Naive thymus-derived CD8-positive, alpha-beta T cell (primary cell): ENCODE measurements around the gene CAMKK2. TPM values are rescaled to one million over a fixed set of nuclear protein-coding genes. Genes with fewer than 3 reads are reported as not detected.

Experiments used
- ATAC-seq, 2 donors: fragments of 150-1000 bp; cut with Tn5 transposase in 1 of 2; sonication (Bioruptor Pico), chemical (Tn5 transposase) in 1 of 2; 1 replicate in 1 of 2; 2 replicates in 1 of 2; pipeline ENCODE4 v1.10.0; 2021; ENCODE audit warnings: mild to moderate bottlenecking in 2 of 2, moderate library complexity in 2 of 2
- POLR2A ChIA-PET: fragments of 350-600 bp; sonication (Branson Sonifier 250); formaldehyde crosslinking; loops from one replicate; lab custom pipeline; 2021; ENCODE audit warnings: antibody characterized with exemption; lab: Charles Lee
- DNase-seq, 10 donors: peaks; one replicate each; pipeline versions ENCODE4 v3.0.0 to v3.0.0-alpha.2; 2020 to 2022
- H3K27ac Mint-ChIP-seq, 10 donors: one replicate each; pipeline ENCODE4 v1.8.0; 2020 to 2022; ENCODE audit warnings: mild to moderate bottlenecking in 10 of 10, mixed read lengths in 10 of 10, moderate library complexity in 4 of 10, inconsistent platforms in 1 of 10
- H3K27me3 Mint-ChIP-seq, 5 donors: one replicate each; pipeline ENCODE4 v1.8.0; 2021 to 2022; ENCODE audit warnings: mixed read lengths in 5 of 5
- H3K36me3 Mint-ChIP-seq, 3 donors: one replicate each; pipeline ENCODE4 v1.8.0; 2020 to 2022; ENCODE audit warnings: mixed read lengths in 3 of 3, mild to moderate bottlenecking in 2 of 3, inconsistent platforms in 1 of 3
- H3K4me1 Mint-ChIP-seq, 4 donors: one replicate each; pipeline ENCODE4 v1.8.0; 2021 to 2022; ENCODE audit warnings: mixed read lengths in 4 of 4
- H3K4me3 Mint-ChIP-seq, 10 donors: one replicate each; pipeline ENCODE4 v1.8.0; 2020 to 2022; ENCODE audit warnings: mild to moderate bottlenecking in 10 of 10, mixed read lengths in 10 of 10, moderate library complexity in 6 of 10, inconsistent platforms in 1 of 10
- H3K9me3 Mint-ChIP-seq, 9 donors: one replicate each; pipeline ENCODE4 v1.8.0; 2020 to 2022; ENCODE audit warnings: mixed read lengths in 9 of 9, mild to moderate bottlenecking in 3 of 9, inconsistent platforms in 1 of 9, moderate library complexity in 1 of 9
- polyA plus RNA-seq, 3 donors: library from polyadenylated mRNA; unstranded; fragments of 300-500 nt; fragmentation: Illumina TruSeq; gene quantifications; one replicate each; pipeline ENCODE4 v1.2.3, GENCODE V29; 2021
- total RNA-seq, 8 experiments: library from RNA in 2 of 8; stranded (reverse) in 2 of 8; gene quantifications; one replicate each; pipeline ENCODE4 v1.2.3 and lab custom pipeline; 2021 to 2026

CAMKK2 gene
- total and polyA plus RNA-seq, 5 experiments from 2014 or later, result 10.0 to 15.5 (median 14.1) TPM

DNA sequence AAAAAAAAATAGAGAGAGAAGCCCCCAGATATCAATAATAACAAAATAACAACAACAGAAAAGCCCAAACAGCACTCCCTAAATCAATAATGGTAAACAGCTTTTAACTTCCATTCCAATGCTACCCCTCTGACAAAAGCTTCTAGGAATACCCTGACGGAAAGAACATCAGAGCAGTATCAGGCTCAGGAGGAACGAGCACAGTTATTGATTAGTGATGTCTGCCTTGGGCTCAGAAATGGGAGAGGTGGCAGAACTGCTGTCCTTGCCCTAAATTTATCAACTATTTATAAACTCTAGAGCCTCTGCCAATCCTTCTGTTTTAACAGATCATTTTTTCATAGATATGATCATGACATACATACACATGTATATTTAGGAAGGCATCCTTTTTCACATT lies 44.7 kb downstream of the CAMKK2 start:
- H3K27me3 Mint-ChIP-seq, result no peaks in the 10 kb centered on the region
- H3K36me3 Mint-ChIP-seq, result peaks cover 7 to 75% (median 21%) of the 10 kb centered on the region in 3 donors
- H3K9me3 Mint-ChIP-seq, result no peaks in the 10 kb centered on the region
- no peak for DNase-seq
- no peaks in the 10 kb centered on the region for H3K4me1 Mint-ChIP-seq
- H3K27ac Mint-ChIP-seq, result no peak overlapping the region
- POLR2A ChIA-PET, result interaction anchor here (0.7 to 1.3 kb wide), 2 partner anchors 13 to 141 kb away, joined by 4 to 5 read pairs; no protein-coding TSS in a partner anchor
- no peak overlapping the region for H3K4me3 Mint-ChIP-seq
- ATAC-seq, result no peak

DNA sequence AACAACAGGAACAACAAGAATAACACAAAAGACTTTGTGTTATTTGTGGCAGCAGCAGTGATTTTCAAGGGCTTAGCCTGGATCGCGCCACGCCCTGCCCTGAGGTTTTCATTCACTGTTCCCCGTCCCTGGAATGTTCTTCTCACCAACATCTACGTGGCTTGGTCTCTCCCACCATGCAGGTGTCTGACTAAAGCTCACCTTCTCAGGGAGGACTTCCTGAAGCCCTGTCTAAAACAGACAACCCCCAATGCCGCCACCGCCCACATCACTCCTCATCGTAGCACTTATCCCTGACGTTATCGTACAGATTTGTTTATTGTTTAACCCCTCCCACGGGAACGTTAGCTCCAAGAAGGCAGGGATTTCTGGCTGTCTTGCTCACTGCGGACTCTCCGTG lies 46.1 kb downstream of the CAMKK2 start:
- no peak for DNase-seq
- POLR2A ChIA-PET, result interaction anchor here (1.3 kb wide), 1 partner anchor 12 kb away, joined by 4 read pairs; no protein-coding TSS in a partner anchor
- H3K4me3 Mint-ChIP-seq, result no peak overlapping the region
- no peak for ATAC-seq
- H3K27me3 Mint-ChIP-seq, result no peaks in the 10 kb centered on the region
- no peaks in the 10 kb centered on the region for H3K9me3 Mint-ChIP-seq
- H3K36me3 Mint-ChIP-seq, result peaks cover 7 to 61% (median 21%) of the 10 kb centered on the region in 3 donors
- H3K4me1 Mint-ChIP-seq, result no peaks in the 10 kb centered on the region
- peak overlapping the region in 2 of 10 donors; percentile 43 to 63 for H3K27ac Mint-ChIP-seq

DNA sequence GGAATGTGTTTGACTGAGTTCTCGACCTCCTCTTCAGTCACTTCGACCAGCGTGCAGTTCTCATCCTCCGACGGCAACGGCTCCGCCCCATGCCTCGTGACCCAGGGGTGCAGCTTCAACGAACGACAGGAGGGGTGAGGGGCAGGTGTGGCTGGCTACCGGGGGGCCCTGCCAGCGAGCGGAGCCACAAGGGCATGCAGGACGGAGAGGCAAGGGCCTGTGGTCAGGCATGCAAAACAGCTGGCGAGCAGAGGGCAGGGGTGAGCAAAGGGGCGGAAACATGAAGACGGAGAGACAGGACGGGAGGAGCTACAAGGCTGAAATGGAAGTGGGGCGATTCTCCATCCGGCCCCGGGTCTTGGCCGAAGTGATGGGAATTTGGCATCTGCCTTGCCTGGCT lies 47.9 kb downstream of the CAMKK2 start:
- POLR2A ChIA-PET, result interaction anchor here (1.1 to 1.2 kb wide), 2 partner anchors 9 kb away, joined by 3 to 5 read pairs; no protein-coding TSS in a partner anchor
- peaks cover 7 to 46% (median 18%) of the 10 kb centered on the region in 3 donors for H3K36me3 Mint-ChIP-seq
- DNase-seq, result no peak
- H3K9me3 Mint-ChIP-seq, result no peaks in the 10 kb centered on the region
- no peaks in the 10 kb centered on the region for H3K27me3 Mint-ChIP-seq
- H3K4me1 Mint-ChIP-seq, result peaks cover 0 to 3% (median under 1%) of the 10 kb centered on the region in 4 donors
- no peak overlapping the region for H3K4me3 Mint-ChIP-seq
- H3K27ac Mint-ChIP-seq, result no peak overlapping the region
- ATAC-seq, result no peak

DNA sequence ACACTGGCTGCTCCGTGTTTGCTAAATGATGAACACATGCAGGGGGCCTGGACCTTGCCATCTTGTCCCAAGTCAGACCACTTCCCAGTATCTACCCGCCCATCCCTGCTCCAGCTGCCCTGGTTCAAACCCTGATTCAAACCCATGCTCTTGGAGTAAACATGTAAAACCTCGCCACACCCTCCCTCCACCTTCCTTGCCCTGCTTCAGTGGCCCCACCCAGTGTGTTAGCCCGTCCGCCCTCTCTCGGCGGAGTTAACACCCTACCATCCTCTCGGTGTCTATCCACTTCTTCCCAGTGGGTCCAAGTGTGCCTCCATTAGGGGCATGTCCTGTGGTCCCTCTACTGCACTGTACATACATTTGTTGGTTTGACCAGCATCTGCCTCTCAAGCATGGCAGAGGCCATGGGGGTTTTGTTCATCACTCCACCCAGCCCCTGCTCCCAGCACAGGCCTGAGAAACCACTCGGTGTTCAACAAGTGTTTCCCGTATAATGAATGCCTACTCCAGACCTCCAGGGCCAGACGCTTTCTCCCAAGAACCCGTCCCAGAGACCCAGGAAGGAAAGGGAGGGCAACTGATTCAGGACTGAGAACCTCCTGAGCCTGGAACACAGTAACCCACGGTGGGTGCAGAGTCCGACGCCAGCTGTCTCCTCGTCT lies 49.5 kb downstream of the CAMKK2 start:
- POLR2A ChIA-PET, result interaction anchor here (0.6 to 1.2 kb wide), 2 partner anchors 11 to 287 kb away, joined by 3 to 5 read pairs; no protein-coding TSS in a partner anchor
- Mint-ChIP-seq H3K4me3 (peak overlapping the region in 1 of 10 donors; percentile 55), H3K9me3 (no peaks in the 10 kb centered on the region), H3K27ac (peak overlapping the region in 5 of 10 donors; percentile 6 to 87 (median 34)), H3K27me3 (no peaks in the 10 kb centered on the region), H3K36me3 (peaks cover 0 to 32% (median 7%) of the 10 kb centered on the region in 3 donors), H3K4me1 (peaks cover 0 to 11% (median 7%) of the 10 kb centered on the region in 4 donors)
- DNase-seq (no peak), ATAC-seq (no peak)

DNA sequence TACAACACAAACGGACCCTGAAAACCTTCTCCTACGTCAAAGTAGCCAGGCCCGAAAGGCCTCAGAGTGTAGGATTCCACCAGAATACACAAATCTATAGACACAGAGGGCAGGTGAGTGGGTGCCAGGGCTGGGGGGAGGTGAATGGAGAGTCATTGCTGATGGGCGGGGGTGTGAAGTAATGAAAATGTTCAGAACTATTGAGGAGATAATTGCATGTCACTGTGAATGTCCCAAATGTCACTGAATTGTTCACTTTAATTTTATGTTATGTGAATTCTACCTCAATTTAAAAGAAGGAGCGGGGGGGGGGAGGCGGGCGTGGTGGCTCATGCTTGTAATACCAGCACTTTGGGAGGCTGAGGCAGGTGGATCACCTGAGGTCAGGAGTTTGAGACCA lies 50.6 kb downstream of the CAMKK2 start:
- Mint-ChIP-seq H3K27me3 (no peaks in the 10 kb centered on the region), H3K36me3 (peaks cover 0 to 23% (median 7%) of the 10 kb centered on the region in 3 donors), H3K4me3 (no peak overlapping the region), H3K4me1 (peaks cover under 1 to 22% (median 17%) of the 10 kb centered on the region in 4 donors), H3K9me3 (no peaks in the 10 kb centered on the region), H3K27ac (peak overlapping the region in 3 of 10 donors; percentile 11 to 40 (median 32))
- DNase-seq (no peak), ATAC-seq (no peak)
- POLR2A ChIA-PET, result no interaction called here

DNA sequence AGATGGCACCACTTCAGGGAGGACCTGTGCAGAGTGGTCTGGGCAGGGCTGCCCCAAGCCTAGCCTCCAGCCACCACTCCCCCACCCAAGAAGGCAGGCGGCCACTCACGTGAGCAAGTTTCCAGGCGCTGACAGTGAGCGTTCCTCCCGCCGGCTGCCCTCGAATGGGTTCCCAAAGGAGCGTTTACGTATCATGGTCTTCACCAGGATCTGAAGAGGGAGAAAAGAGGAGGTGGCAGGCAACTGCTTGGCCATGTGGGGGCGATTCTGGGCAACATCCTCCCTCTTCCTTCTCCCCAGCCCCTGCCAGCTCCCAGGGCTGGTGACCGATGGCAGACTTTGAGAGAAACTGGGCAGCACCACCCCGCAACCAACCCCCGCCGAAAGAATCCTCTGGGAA lies 51.5 kb downstream of the CAMKK2 start:
- Mint-ChIP-seq H3K36me3 (peaks cover 0 to 17% (median 3%) of the 10 kb centered on the region in 3 donors), H3K9me3 (no peaks in the 10 kb centered on the region), H3K4me1 (peaks cover 7 to 30% (median 27%) of the 10 kb centered on the region in 4 donors), H3K4me3 (no peak overlapping the region), H3K27me3 (no peaks in the 10 kb centered on the region), H3K27ac (peak overlapping the region in 3 of 10 donors; percentile 38 to 69 (median 61))
- POLR2A ChIA-PET, result no interaction called here
- no peak for DNase-seq
- ATAC-seq, result no peak

DNA sequence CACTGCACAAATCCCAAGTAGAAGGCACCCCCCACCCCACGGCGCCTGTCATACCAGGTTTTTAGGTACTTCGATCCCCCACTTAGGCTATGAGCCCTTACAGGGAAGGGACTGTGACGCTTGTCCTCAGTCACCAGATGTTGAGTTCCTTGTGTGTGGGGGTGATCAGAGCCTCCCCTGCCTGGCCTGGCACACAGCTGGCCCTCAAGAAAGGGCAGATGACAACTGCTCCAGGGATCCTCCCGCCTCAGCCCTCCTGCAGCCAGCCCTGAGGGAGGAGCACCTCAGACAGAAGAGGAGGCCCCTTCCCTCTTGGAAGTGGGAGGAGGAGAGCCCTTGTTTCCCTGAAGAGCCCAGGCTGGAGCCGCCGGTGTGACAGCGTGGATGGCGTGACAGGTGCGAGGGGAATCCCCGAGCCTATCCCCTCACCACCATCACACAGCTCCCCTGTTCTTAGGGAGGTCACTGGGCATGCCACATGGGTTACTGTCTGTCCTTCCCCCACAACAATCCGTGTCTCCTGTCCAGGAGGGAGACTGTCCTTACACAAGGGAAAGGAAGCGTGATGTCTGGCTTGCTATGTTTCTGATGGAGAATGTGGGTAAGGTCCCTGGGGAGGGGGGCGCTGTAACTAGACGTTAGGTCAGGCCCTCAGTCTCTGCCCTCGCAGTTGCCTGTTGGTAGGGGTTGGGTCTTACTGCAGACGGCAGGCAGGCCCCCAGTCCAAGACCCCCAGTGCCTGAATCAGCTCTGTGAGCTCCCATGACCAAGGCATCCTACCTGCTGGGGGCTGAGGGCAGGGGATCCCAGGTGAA lies 55.1 kb downstream of the CAMKK2 start:
- POLR2A ChIA-PET, result interaction anchor here (0.8 to 4.2 kb wide), 8 partner anchors 17 to 561 kb away, joined by 3 to 47 read pairs (median 4); partner anchors contain the start of genes CAMKK2 and P2RX4
- Mint-ChIP-seq H3K9me3 (no peaks in the 10 kb centered on the region), H3K4me3 (peak overlapping the region; percentile 79 to 91 (median 87)), H3K27me3 (no peaks in the 10 kb centered on the region), H3K27ac (peak overlapping the region; percentile 99 to 100 (median 100)), H3K4me1 (peaks cover 15 to 57% (median 49%) of the 10 kb centered on the region in 4 donors), H3K36me3 (peaks cover 0 to under 1% (median 0%) of the 10 kb centered on the region in 3 donors)
- ATAC-seq (no peak), DNase-seq (no peak)

DNA sequence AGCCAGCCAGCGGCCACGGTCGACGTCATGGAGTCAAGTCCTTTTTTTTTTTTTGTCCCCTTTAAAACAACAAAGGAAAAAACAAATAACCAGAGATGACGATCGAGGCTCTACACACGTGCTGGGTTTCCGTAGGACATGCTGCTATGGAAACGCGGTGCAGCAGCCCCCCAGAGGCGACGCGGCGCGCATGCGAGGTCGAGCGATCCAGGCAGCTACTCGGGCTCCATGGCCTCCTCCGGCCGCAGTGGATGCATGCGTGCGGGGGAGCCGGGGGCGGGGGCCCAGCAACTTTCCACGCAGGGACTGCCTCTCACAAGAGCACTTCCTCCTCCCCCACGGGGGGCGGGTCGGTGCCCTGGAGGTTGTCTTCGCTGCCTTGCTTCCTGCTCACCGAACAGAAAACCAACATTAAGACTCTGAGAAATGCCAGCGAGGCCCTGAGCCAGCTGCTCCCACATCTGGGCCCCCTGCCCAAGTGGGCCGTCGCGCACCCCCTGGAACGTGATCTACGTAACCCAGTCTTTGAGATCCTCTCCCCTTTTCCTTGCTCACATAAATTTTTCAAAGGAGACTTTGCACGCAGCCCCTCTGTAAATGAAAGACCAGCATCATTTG lies 55.9 kb downstream of the CAMKK2 start:
- POLR2A ChIA-PET, result interaction anchor here (0.6 to 4.2 kb wide), 12 partner anchors 8 to 561 kb away, joined by 3 to 47 read pairs (median 4); partner anchors contain the start of genes CAMKK2, P2RX4 and RNF34
- H3K4me1 Mint-ChIP-seq, result peaks cover 15 to 57% (median 49%) of the 10 kb centered on the region in 4 donors
- H3K36me3 Mint-ChIP-seq, result peaks cover 0 to 4% (median 0%) of the 10 kb centered on the region in 3 donors

DNA sequence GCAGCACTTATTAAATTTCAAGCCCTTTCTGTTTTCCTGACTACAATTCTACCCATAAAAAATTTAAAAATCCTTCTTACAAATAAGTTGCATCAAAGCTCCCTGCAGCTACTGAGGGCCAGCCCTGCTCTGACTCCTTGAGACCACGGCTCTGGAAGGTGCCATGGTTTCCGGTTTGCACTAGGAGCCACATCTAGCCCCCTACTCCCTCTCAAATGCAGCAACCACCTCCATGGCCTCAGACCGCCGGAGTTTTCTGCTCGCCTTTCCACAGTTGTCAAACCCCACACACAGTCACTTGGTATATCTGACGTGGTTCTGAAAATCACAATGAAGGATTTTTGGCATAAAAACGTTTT lies 56.5 kb downstream of the CAMKK2 start:
- H3K9me3 Mint-ChIP-seq, result no peaks in the 10 kb centered on the region
- H3K4me1 Mint-ChIP-seq, result peaks cover 15 to 57% (median 49%) of the 10 kb centered on the region in 4 donors
- H3K27ac Mint-ChIP-seq, result peak overlapping the region; percentile 99 to 100 (median 100)
- H3K36me3 Mint-ChIP-seq, result peaks cover 0 to 9% (median 0%) of the 10 kb centered on the region in 3 donors
- POLR2A ChIA-PET, result interaction anchor here (0.9 to 4.2 kb wide), 10 partner anchors 9 to 562 kb away, joined by 3 to 47 read pairs (median 4); partner anchors contain the start of genes CAMKK2, P2RX4 and RNF34
- H3K4me3 Mint-ChIP-seq, result peak overlapping the region; percentile 79 to 91 (median 87)
- H3K27me3 Mint-ChIP-seq, result no peaks in the 10 kb centered on the region
- peak; percentile 29 to 33 for ATAC-seq
- no peak for DNase-seq

More for the DNA sequence above, 55.9 kb downstream of the CAMKK2 start:
- H3K27me3 Mint-ChIP-seq, result no peaks in the 10 kb centered on the region
- H3K27ac Mint-ChIP-seq, result peak overlapping the region; percentile 99 to 100 (median 100)
- ATAC-seq (peak; percentile 90 to 92), DNase-seq (peak; percentile 84 to 99 (median 98))
- peak overlapping the region; percentile 79 to 91 (median 87) for H3K4me3 Mint-ChIP-seq
- H3K9me3 Mint-ChIP-seq, result no peaks in the 10 kb centered on the region

DNA sequence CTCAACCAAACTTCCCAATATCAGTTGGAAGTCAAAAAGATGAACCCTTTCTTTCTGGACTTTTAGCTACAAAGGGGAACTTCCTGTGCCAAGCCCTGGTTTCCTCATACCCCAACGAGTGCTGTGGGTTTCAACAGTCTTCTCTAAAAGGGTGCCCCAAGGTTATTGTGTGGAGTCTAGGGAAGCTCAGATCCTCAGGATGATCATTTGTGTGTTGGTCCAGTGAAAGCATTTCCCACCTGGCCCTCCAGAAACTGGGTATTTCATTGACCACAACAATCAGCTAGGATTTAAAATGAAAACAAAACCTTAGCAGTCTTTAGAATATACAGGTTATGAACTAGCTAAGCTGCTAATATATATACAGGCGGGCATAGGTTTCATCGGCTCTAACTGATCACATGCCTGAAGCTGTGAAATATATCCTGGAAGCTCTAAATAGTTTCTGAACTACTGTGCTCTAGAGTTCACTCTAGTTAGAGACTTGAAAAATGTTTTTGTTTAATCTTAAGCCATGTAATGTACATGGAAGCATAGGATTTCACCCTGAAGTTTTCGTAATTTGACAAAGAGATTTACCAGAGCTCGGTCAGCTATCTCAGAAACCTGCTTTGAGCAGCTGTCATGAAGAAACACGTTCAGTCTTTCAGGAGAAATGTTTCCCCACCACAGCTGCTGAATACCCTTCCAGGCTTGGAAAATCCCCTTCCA lies 57.0 kb downstream of the CAMKK2 start:
- Mint-ChIP-seq H3K4me3 (peak overlapping the region; percentile 79 to 91 (median 87)), H3K36me3 (peaks cover 0 to 15% (median 3%) of the 10 kb centered on the region in 3 donors)
- POLR2A ChIA-PET, result interaction anchor here (0.8 to 4.2 kb wide), 10 partner anchors 9 to 561 kb away, joined by 3 to 47 read pairs (median 4); partner anchors contain the start of genes P2RX4 and RNF34

More for the DNA sequence above, 57.0 kb downstream of the CAMKK2 start:
- Mint-ChIP-seq H3K4me1 (peaks cover 15 to 57% (median 49%) of the 10 kb centered on the region in 4 donors), H3K9me3 (no peaks in the 10 kb centered on the region), H3K27me3 (no peaks in the 10 kb centered on the region), H3K27ac (peak overlapping the region; percentile 99 to 100 (median 100))
- ATAC-seq, result no peak
- peak in 3 of 10 donors; percentile 24 to 36 (median 30) for DNase-seq
